BLaER1 treated with 17β-estradiol and CSF1 and Interleukin-3, amounts not matched to agents 10 nM and 100 nM (cell line): ENCODE measurements around the gene PLEKHN1.

Experiments
- H3K27ac ChIP-seq, 11 experiments: shearing (Covaris generic); formaldehyde crosslinking; 2 replicates each; pipeline ENCODE4 v1.8.1; 2022
- H3K27me3 ChIP-seq, 11 experiments: shearing (Covaris generic); formaldehyde crosslinking; 2 replicates each; pipeline ENCODE4 v1.8.1; 2022
- H3K36me3 ChIP-seq, 11 experiments: shearing (Covaris generic); formaldehyde crosslinking; 2 replicates each; pipeline ENCODE4 v1.8.1; 2022
- H3K4me1 ChIP-seq, 10 experiments: shearing (Covaris generic); formaldehyde crosslinking; 2 replicates each; pipeline ENCODE4 v1.8.1; 2022
- H3K4me2 ChIP-seq, 11 experiments: shearing (Covaris generic); formaldehyde crosslinking; 2 replicates each; pipeline ENCODE4 v1.8.1; 2022
- H3K4me3 ChIP-seq, 10 experiments: shearing (Covaris generic); formaldehyde crosslinking; 2 replicates each; pipeline ENCODE4 v1.8.1; 2022
- H3K9ac ChIP-seq, 11 experiments: shearing (Covaris generic); formaldehyde crosslinking; 2 replicates each; pipeline ENCODE4 v1.8.1; 2022
- H3K9me3 ChIP-seq, 11 experiments: shearing (Covaris generic); formaldehyde crosslinking; replicated peaks in 1 of 11; 2 replicates each; pipeline ENCODE4 v1.8.1; 2022
- H4K20me1 ChIP-seq, 11 experiments: shearing (Covaris generic); formaldehyde crosslinking; 2 replicates each; pipeline ENCODE4 v1.8.1; 2022
- Cebpa-rat ChIP-seq, 11 experiments: shearing (Covaris generic); IDR thresholded peaks; 2 replicates each; pipeline ENCODE4 v1.8.1; 2022

The PLEKHN1 gene

DNA sequence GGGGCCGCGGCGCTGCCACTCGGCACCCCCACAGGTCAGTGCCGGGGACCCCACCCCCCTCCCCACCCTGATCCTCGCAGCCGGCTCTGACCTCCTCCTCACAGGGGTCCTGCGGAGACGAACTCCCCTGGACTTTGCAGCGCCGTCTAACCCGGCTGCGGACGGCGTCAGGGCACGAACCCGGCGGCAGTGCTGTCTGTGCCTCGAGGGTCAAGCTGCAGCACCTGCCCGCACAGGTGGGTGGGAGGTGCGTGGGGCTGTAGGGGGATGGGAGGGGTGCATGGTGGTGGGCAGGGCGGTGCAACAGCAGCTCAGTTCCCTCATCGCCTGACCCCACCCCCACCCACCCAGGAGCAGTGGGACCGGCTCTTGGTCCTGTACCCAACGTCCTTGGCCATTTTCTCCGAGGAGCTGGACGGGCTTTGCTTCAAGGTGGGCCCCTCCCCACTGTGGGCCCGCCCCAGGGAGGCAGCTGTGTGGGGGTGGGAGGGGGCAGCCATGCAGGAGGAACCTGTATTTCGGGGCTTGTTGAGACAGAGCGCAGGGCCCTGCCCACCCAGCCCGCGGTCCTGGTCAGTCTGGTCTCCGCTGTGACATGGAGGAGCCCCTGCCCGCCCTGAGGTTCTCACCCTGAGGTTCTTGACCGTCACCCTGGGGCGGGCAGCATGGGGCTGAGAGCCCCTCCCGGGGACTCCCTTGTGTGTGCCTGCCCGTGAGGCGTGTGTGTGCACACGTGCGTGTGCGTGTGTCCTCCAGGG lies 4.9 kb downstream of the PLEKHN1 start:
- H3K27me3 ChIP-seq, result peaks cover 35 to 81% (median 67%) of the 10 kb centered on the region in 11 experiments
- no peak overlapping the region for H3K27ac ChIP-seq
- H3K4me1 ChIP-seq, result peaks cover 15 to 28% (median 23%) of the 10 kb centered on the region in 10 experiments
- H3K9me3 ChIP-seq, result no peaks in the 10 kb centered on the region
- no peak overlapping the region for H3K9ac ChIP-seq
- H3K36me3 ChIP-seq, result no peaks in the 10 kb centered on the region
- no peak overlapping the region for H3K4me2 ChIP-seq
- H3K4me3 ChIP-seq, result no peak overlapping the region
- TF ChIP-seq Cebpa-rat (IDR thresholded peaks at IDR 0.05), result no peak
- peaks cover 0 to 39% (median 4%) of the 10 kb centered on the region in 11 experiments; a peak in 13 of 22 replicates for H4K20me1 ChIP-seq

- TF ChIP-seq Cebpa-rat (IDR thresholded peaks at IDR 0.05), result no peak
Measured at GRCh38 chr1:971751-972506, 5.6 kb downstream of the PLEKHN1 start.

DNA sequence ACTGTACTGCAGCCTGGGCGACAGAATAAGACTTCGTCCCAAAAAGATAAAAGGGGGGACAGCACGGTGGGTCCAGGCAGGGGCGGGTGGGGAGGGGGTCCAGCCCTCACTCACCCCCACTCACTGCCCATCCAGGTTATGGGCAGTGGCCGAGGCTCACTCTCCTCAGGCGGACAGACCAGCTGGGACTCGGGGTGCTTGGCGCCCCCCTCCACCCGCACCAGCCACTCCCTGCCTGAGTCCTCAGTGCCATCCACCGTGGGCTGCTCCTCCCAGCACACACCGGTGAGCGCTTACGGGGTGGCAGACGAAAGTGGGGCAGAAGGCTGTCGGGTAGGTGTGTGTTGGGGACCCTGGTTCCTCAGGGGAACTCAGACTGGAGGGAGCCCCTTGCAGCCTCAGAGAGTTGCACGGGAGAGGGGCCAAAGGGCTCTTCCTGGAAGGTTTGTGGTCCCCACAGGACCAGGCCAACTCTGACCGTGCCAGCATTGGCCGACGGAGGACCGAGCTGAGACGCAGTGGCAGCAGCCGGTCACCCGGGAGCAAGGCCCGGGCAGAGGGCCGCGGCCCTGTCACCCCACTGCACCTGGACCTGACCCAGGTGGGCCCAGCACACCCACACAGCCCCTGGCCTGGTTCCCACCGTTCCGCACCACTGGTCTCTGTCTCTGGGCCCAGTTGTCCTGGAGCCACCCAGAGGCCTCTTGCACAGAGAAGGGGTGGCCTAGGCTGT lies 6.6 kb downstream of the PLEKHN1 start:
- Histone ChIP-seq H3K4me1 (peaks cover 4 to 13% (median 12%) of the 10 kb centered on the region in 10 experiments; a peak in 18 of 20 replicates), H4K20me1 (peaks cover 0 to 33% (median 4%) of the 10 kb centered on the region in 11 experiments; a peak in 9 of 22 replicates), H3K36me3 (no peaks in the 10 kb centered on the region), H3K27me3 (peaks cover 35 to 70% (median 64%) of the 10 kb centered on the region in 11 experiments), H3K27ac (no peak overlapping the region), H3K9me3 (no peaks in the 10 kb centered on the region), H3K9ac (no peak overlapping the region), H3K4me2 (no peak overlapping the region), H3K4me3 (no peak overlapping the region)
- TF ChIP-seq Cebpa-rat (IDR thresholded peaks at IDR 0.05), result no peak

More at GRCh38 chr1:971751-972506, 5.6 kb downstream of the PLEKHN1 start:
- Histone ChIP-seq H3K9ac (no peak overlapping the region), H4K20me1 (peaks cover 0 to 40% (median 4%) of the 10 kb centered on the region in 11 experiments; a peak in 9 of 22 replicates), H3K4me3 (no peak overlapping the region), H3K4me2 (no peak overlapping the region), H3K4me1 (peaks cover 13 to 23% (median 20%) of the 10 kb centered on the region in 10 experiments; a peak in 19 of 20 replicates), H3K36me3 (no peaks in the 10 kb centered on the region), H3K27me3 (peaks cover 35 to 77% (median 64%) of the 10 kb centered on the region in 11 experiments), H3K9me3 (no peaks in the 10 kb centered on the region), H3K27ac (no peak overlapping the region)

DNA sequence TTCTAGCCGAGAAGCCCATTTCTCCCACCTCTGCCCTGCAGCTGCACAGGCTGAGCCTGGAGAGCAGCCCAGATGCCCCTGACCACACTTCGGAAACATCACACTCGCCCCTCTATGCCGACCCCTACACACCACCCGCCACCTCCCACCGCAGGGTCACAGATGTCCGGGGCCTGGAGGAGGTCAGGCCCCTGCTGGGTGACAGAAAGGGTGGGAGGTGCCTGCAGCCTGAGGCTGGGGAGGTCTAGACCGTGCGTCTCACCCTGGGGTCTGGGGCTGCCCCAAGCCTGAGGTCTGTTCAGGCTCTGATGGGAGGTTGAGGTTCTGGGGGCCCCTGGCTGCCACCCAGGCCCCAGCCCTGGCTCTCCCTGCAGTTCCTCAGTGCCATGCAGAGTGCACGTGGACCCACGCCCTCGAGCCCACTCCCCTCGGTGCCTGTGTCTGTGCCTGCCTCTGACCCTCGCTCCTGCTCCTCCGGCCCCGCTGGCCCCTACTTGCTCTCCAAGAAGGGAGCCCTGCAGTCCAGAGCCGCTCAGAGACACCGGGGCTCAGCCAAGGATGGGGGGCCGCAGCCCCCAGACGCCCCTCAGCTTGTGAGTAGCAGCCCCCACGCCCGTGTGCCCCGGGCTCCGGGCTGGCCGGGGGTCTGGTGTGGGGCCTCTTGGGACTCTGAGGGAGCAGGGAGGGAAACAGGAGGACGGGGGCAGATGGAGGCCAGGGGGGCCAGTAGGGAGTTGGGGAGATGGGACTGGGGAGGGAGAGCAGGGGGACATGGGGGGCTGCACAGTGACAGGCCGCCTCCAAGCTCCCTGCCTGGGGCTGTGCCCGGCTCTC lies 7.4 kb downstream of the PLEKHN1 start:
- Histone ChIP-seq H3K27me3 (peaks cover 35 to 70% (median 62%) of the 10 kb centered on the region in 11 experiments), H4K20me1 (peaks cover 0 to 29% (median 4%) of the 10 kb centered on the region in 11 experiments; a peak in 9 of 22 replicates), H3K9me3 (0 out of 22 replicates have a peak, but pooled peaks cover 0 to 4% (median 0%) of the 10 kb centered on the region in 11 experiments), H3K4me2 (no peak overlapping the region), H3K4me3 (no peak overlapping the region), H3K36me3 (no peaks in the 10 kb centered on the region), H3K27ac (no peak overlapping the region), H3K4me1 (peaks cover 4 to 13% (median 12%) of the 10 kb centered on the region in 10 experiments; a peak in 18 of 20 replicates), H3K9ac (no peak overlapping the region)
- no peak for TF ChIP-seq Cebpa-rat (IDR thresholded peaks at IDR 0.05)

DNA sequence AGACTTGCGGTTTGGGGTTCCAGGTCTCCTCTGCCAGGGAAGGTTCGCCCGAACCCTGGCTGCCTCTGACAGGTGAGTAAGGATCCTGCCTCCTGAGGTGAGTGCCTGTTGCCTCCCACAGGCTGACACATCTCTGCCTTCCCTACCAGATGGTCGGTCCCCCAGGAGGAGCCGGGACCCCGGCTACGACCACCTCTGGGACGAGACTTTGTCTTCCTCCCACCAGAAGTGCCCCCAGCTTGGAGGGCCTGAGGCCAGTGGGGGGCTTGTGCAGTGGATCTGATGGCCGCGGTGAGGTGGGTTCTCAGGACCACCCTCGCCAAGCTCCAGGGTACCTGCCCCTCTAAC lies 8.0 kb downstream of the PLEKHN1 start:
- H3K9me3 ChIP-seq, result 0 out of 22 replicates have a peak, but pooled peaks cover 0 to 4% (median 0%) of the 10 kb centered on the region in 11 experiments
- H3K4me2 ChIP-seq, result no peak overlapping the region
- H3K27ac ChIP-seq, result no peak overlapping the region
- no peak overlapping the region for H3K4me3 ChIP-seq
- peaks cover 0 to 29% (median 4%) of the 10 kb centered on the region in 11 experiments; a peak in 9 of 22 replicates for H4K20me1 ChIP-seq
- H3K9ac ChIP-seq, result no peak overlapping the region
- TF ChIP-seq Cebpa-rat (IDR thresholded peaks at IDR 0.05), result no peak
- H3K4me1 ChIP-seq, result peaks cover 4 to 13% (median 12%) of the 10 kb centered on the region in 10 experiments; a peak in 18 of 20 replicates
- no peaks in the 10 kb centered on the region for H3K36me3 ChIP-seq
- H3K27me3 ChIP-seq, result peaks cover 35 to 70% (median 62%) of the 10 kb centered on the region in 11 experiments

DNA sequence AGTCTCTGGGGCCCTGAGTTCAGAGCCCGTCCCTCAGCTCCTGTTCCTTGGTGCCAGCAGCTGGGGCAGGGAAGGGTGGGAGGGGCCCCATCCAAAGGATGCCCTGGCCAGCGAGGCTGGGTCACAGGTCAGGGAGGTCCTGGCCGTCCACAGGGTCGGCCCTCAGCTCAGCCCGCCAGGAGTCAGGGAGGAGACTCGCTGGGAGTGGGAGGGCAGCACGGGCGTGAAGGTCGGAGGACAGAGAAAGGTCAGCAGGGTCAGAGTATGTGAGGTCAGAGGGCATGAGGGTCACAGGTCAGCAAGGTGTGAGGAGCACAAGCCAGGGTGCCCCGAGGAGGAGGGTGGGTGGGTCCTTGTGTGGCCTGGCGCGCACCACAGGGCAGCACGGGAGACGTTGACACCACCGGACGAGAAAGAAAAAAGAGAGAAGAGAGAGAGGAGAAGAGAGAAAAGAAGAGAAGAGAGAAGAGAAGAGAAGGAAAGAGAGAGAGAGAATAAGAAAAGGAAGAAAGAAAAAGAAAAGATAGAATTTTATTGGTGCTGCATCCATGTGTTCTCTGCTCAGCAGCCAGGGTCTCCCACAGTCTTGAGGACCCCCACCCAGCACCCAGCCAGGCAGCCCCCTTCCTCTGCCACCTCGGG lies 8.5 kb downstream of the PLEKHN1 start:
- no peaks in the 10 kb centered on the region for H3K36me3 ChIP-seq
- no peak overlapping the region for H3K9ac ChIP-seq
- peak overlapping the region in 4 of 11 experiments; percentile 68 to 81 (median 70); a peak in 4 of 22 replicates for H3K4me2 ChIP-seq
- H3K4me1 ChIP-seq, result peaks cover 4 to 13% (median 12%) of the 10 kb centered on the region in 10 experiments; a peak in 18 of 20 replicates
- H4K20me1 ChIP-seq, result peaks cover 0 to 31% (median 4%) of the 10 kb centered on the region in 11 experiments; a peak in 9 of 22 replicates
- no peak overlapping the region for H3K27ac ChIP-seq
- no peak for TF ChIP-seq Cebpa-rat (IDR thresholded peaks at IDR 0.05)
- 0 out of 22 replicates have a peak, but pooled peaks cover 0 to 4% (median 0%) of the 10 kb centered on the region in 11 experiments for H3K9me3 ChIP-seq
- no peak overlapping the region for H3K4me3 ChIP-seq
- peaks cover 35 to 66% (median 62%) of the 10 kb centered on the region in 11 experiments for H3K27me3 ChIP-seq

DNA sequence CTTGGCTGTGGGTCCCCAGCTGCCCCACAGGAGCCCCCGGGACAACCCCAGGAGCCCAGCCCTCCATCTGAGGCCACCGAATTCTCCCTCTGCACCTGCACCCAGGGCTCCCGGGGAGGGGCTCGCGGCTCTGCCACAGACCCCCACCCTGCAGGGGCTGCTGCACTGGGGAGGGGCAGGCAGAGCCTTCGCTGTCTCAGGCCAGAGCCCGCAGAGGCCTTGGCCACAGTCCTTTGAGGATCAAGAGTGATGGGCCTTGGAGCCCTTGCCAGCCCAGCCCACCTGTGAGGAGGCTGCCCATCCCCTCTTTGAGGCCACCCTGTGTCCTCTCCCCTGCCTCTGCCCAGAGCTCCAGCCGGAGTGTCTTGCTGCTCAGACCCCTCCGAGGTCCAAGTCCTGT lies 9.1 kb downstream of the PLEKHN1 start:
- H3K27me3 ChIP-seq, result peaks cover 32 to 63% (median 58%) of the 10 kb centered on the region in 11 experiments
- peak overlapping the region in 7 of 11 experiments; percentile 17 to 81 (median 71); a peak in 11 of 22 replicates for H3K4me2 ChIP-seq
- TF ChIP-seq Cebpa-rat (IDR thresholded peaks at IDR 0.05), result no peak
- H3K4me3 ChIP-seq, result no peak overlapping the region
- peaks cover 0 to 32% (median 4%) of the 10 kb centered on the region in 11 experiments; a peak in 9 of 22 replicates for H4K20me1 ChIP-seq
- H3K36me3 ChIP-seq, result no peaks in the 10 kb centered on the region
- peaks cover 4 to 13% (median 12%) of the 10 kb centered on the region in 10 experiments; a peak in 18 of 20 replicates for H3K4me1 ChIP-seq
- 0 out of 22 replicates have a peak, but pooled peaks cover 0 to 4% (median 0%) of the 10 kb centered on the region in 11 experiments for H3K9me3 ChIP-seq
- H3K27ac ChIP-seq, result no peak overlapping the region
- no peak overlapping the region for H3K9ac ChIP-seq
